GM12878 (cell line): ENCODE data around the gene OTULINL. TPM values are rescaled to one million over a fixed set of nuclear protein-coding genes. Genes with fewer than 3 reads are reported as not detected.

Source experiments
- ATAC-seq: fragments of 200-7000 bp; cut with Tn5 transposase; 3 replicates; pipeline ENCODE4 v1.9.1; 2020; ENCODE audit warnings: mild to moderate bottlenecking, moderate library complexity
- BruUV-seq: library from RNA; stranded (reverse); fragments of 400-500 nt; replicated peaks from 2 replicates; lab custom pipeline; 2021; lab: Mats Ljungman, UMichigan
- CTCF ChIA-PET: fragments of 300-600 bp; sonication (Branson Sonifier 250); formaldehyde crosslinking; extraction: SDS; loops from one replicate; lab custom pipeline; 2021; ENCODE audit warnings: inconsistent platforms; lab: Yijun Ruan, JAX
- POLR2A ChIA-PET: fragments of 350-600 bp; formaldehyde crosslinking; extraction: SDS; loops from one replicate; lab custom pipeline; 2021; ENCODE audit warnings: inconsistent platforms; lab: Charles Lee
- RAD21 ChIA-PET: fragments of 300-600 bp; sonication (Branson Sonifier 250); formaldehyde crosslinking; loops from one replicate; lab custom pipeline; 2023; ENCODE audit warnings: antibody characterized with exemption; ENCODE audit not compliant: unreplicated experiment; lab: Charles Lee
- SMC1A ChIA-PET: fragments of 300-600 bp; sonication (Branson Sonifier 250); formaldehyde crosslinking; loops from one replicate; lab custom pipeline; 2023; ENCODE audit not compliant: unreplicated experiment, uncharacterized antibody; lab: Charles Lee
- DNase-seq: peaks from one replicate; pipeline ENCODE4 v3.0.0-alpha.2; 2011; ENCODE audit warnings: low read depth, low spot score
- FAIRE-seq: peaks from 3 replicates; lab custom pipeline; 2011; peaks lifted over from hg19 to GRCh38; lab: Jason Lieb, UNC
- H2AFZ ChIP-seq: 2 replicates; pipeline ENCODE4 v1.6.0; 2011; ENCODE audit warnings: low read depth, low read length, control low read depth; ENCODE audit not compliant: control insufficient read depth
- H3K27ac ChIP-seq: 2 replicates; pipeline ENCODE4 v1.5.1; 2011; ENCODE audit warnings: control low read depth; ENCODE audit not compliant: control insufficient read depth, insufficient read depth
- H3K27me3 ChIP-seq, 2 experiments: replicated peaks in 1 of 2; 2 replicates each; pipeline versions ENCODE4 v1.6.0 to v1.6.1; 2011; ENCODE audit warnings: low read length in 1 of 2; ENCODE audit not compliant: control insufficient read depth in 2 of 2, insufficient read depth in 2 of 2
- H3K36me3 ChIP-seq, 2 experiments: 2 replicates each; pipeline ENCODE4 v1.5.1; 2011; ENCODE audit warnings: low read length in 1 of 2; ENCODE audit not compliant: control insufficient read depth in 2 of 2, insufficient read depth in 2 of 2
- H3K4me1 ChIP-seq: 2 replicates; pipeline ENCODE4 v1.6.1; 2011; ENCODE audit warnings: mild to moderate bottlenecking, low read length, moderate library complexity, mixed read lengths; ENCODE audit not compliant: control insufficient read depth, insufficient read depth
- H3K4me2 ChIP-seq: 2 replicates; pipeline ENCODE4 v1.6.0; 2011; ENCODE audit warnings: control low read depth; ENCODE audit not compliant: control insufficient read depth, insufficient read depth
- H3K4me3 ChIP-seq: fragments of 200-600 bp; sonication (generic); 2 replicates; pipeline ENCODE4 v1.5.1; 2016
- H3K79me2 ChIP-seq: 2 replicates; pipeline ENCODE4 v1.6.0; 2011; ENCODE audit warnings: low read length; ENCODE audit not compliant: control insufficient read depth, insufficient read depth
- H3K9ac ChIP-seq: 2 replicates; pipeline ENCODE4 v1.8.0; 2011; ENCODE audit warnings: low read length, control low read depth, mixed read lengths; ENCODE audit not compliant: control insufficient read depth, insufficient read depth
- H3K9me3 ChIP-seq: replicated peaks from 3 replicates; pipeline ENCODE4 v1.5.1; 2011; ENCODE audit warnings: mild to moderate bottlenecking, low read length; ENCODE audit not compliant: control insufficient read depth, insufficient read depth
- H4K20me1 ChIP-seq: 2 replicates; pipeline ENCODE4 v1.6.0; 2011; ENCODE audit not compliant: control insufficient read depth, insufficient read depth
- CHD2 ChIP-seq: IDR thresholded peaks from 2 replicates; pipeline ENCODE4 v1.6.1; 2011; ENCODE audit warnings: low read depth, low read length, improper control_type of control experiment, borderline replicate concordance
- FOXK2 ChIP-seq: fragments of 450-650 bp; IDR thresholded peaks from 2 replicates; pipeline ENCODE4 v1.6.1; 2017; ENCODE audit warnings: mild to moderate bottlenecking, moderate library complexity
- HCFC1 ChIP-seq: fragments of 150-350 bp; IDR thresholded peaks from 2 replicates; pipeline ENCODE4 v1.6.1; 2014; ENCODE audit warnings: low read length
- JUND ChIP-seq: IDR thresholded peaks from 2 replicates; pipeline ENCODE4 v1.6.1; 2012; ENCODE audit warnings: low read depth, mild to moderate bottlenecking, low read length, improper control_type of control experiment, moderate library complexity
- MEF2B ChIP-seq: fragments of 450-650 bp; IDR thresholded peaks from 2 replicates; pipeline ENCODE4 v1.6.1; 2018; ENCODE audit warnings: mild to moderate bottlenecking, moderate library complexity; ENCODE audit not compliant: partially characterized antibody, poor library complexity, severe bottlenecking
- NBN ChIP-seq: fragments of 450-650 bp; IDR thresholded peaks from 2 replicates; pipeline ENCODE4 v1.6.1; 2016
- NFYB ChIP-seq: IDR thresholded peaks from 2 replicates; pipeline ENCODE4 v1.6.1; 2011; ENCODE audit warnings: low read depth, mild to moderate bottlenecking, low read length, improper control_type of control experiment, moderate library complexity; ENCODE audit not compliant: insufficient read depth
- NR2C1 ChIP-seq: fragments of 450-650 bp; IDR thresholded peaks from 2 replicates; pipeline ENCODE4 v1.6.1; 2017; ENCODE audit warnings: antibody characterized with exemption, mild to moderate bottlenecking, moderate library complexity
- PML ChIP-seq: IDR thresholded peaks from 2 replicates; pipeline ENCODE4 v1.6.1; 2012; ENCODE audit warnings: low read length, inconsistent platforms
- SMARCA5 ChIP-seq: fragments of 450-650 bp; IDR thresholded peaks from 2 replicates; pipeline ENCODE4 v1.6.1; 2017; ENCODE audit warnings: mild to moderate bottlenecking
- STAT1 ChIP-seq: fragments of 450-650 bp; conservative IDR thresholded peaks from 2 replicates; pipeline ENCODE4 v1.6.1; 2014; ENCODE audit warnings: antibody characterized with exemption, mild to moderate bottlenecking
- YBX1 ChIP-seq: fragments of 450-650 bp; IDR thresholded peaks from 2 replicates; pipeline ENCODE4 v1.6.1; 2016; ENCODE audit warnings: antibody characterized with exemption
- WGBS: methylation state at CpG from one replicate; pipeline ENCODE4 v1.1.6; 2016; ENCODE audit warnings: low lambda C conversion rate; ENCODE audit not compliant: insufficient replicate concordance, insufficient coverage; ENCODE audit errors: missing lambda C conversion rate; 5-methylcytosine and 5-hydroxymethylcytosine counted together
- in situ Hi-C: fragments of 300-500 bp; cut with MboI; formaldehyde crosslinking; loops from 9 replicates; pipeline ENCODE4 v1.14.3; 2018; ENCODE audit warnings: mixed read lengths
- intact Hi-C: fragments of 100-400 bp; cut with micrococcal nuclease; formaldehyde crosslinking; loops from one replicate; pipeline ENCODE4 v1.14.2; 2022; ENCODE audit not compliant: unreplicated experiment
- polyA plus RNA-seq, 11 experiments: library from polyadenylated mRNA; depleted of rRNA in 4 of 11; unstranded in 6 of 11; stranded (reverse) in 5 of 11; fragments of >200 nt; fragmentation: Nextera tagmentation in 4 of 11; fragmentation: Illumina TruSeq in 1 of 11; extraction: Ambion mirVana in 4 of 11; extraction: Trizol in 1 of 11; gene quantifications; 1 replicate in 1 of 11; 2 replicates in 10 of 11; pipeline versions ENCODE4 v1.2.1 to v1.2.3, GENCODE V29; 2011 to 2016; ENCODE audit warnings: inconsistent platforms in 2 of 11, missing spikeins in 2 of 11, low read depth in 1 of 11
- total RNA-seq, 4 experiments: library from RNA; depleted of rRNA in 3 of 4; stranded (reverse); fragments of >200 nt in 3 of 4; fragmentation: Illumina TruSeq in 1 of 4; extraction: Trizol in 1 of 4; gene quantifications; 2 replicates each; pipeline versions ENCODE4 v1.2.1 to v1.2.3, GENCODE V29; 2013 to 2021
- TF ChIP-seq, protein P1 (sequence below): fragments of 450-650 bp; IDR thresholded peaks from 2 replicates; pipeline ENCODE4 v1.6.1; 2017; ENCODE audit warnings: mild to moderate bottlenecking
- TF ChIP-seq, protein P2 (sequence below): IDR thresholded peaks from 2 replicates; pipeline ENCODE4 v1.6.1; 2012; ENCODE audit warnings: low read depth, low read length, improper control_type of control experiment
- TF ChIP-seq, protein P3 (sequence below): fragments of 450-650 bp; conservative IDR thresholded peaks from 2 replicates; pipeline ENCODE4 v1.6.1; 2017; ENCODE audit warnings: mild to moderate bottlenecking, moderate library complexity

Gene OTULINL
- total and polyA plus RNA-seq, 10 of the 15 experiments (the other 5 are each of a cell fraction or from before 2014, with no cell fraction given), result 0.60 to 4.7 (median 1.8) TPM

DNA sequence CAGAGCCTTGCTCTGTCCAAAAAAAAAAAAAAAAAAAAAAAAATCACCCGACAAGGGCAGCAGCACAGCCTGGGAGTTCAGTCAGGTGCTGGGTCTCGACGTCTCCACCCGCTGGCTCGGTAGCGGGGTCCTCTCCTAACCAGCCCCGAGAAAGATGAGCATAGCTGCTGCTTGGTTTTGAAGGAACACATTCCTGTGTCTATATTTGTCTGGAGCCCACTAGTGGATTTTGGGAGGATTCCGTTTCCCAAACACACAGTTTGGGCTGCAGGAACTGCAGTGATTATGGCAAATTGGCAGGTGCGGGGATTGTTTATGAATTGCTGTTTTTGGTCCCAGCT, 1.2 kb downstream of the OTULINL start:
- no peaks in the 10 kb centered on the region for H4K20me1 ChIP-seq
- FAIRE-seq (no peak), ATAC-seq (no peak), DNase-seq (no peak)
- no peak overlapping the region for H2AFZ ChIP-seq
- SMC1A ChIA-PET, result no interaction called here
- no peak overlapping the region for H3K9ac ChIP-seq
- BruUV-seq, result no TSS peak
- TF ChIP-seq PML (no peak), SMARCA5 (no peak), JUND (no peak), NR2C1 (no peak), CHD2 (no peak), FOXK2 (no peak), HCFC1 (no peak), MEF2B (no peak), NFYB (no peak), YBX1 (no peak), STAT1 (no peak), NBN (no peak)
- TF ChIP-seq, protein P1, sequence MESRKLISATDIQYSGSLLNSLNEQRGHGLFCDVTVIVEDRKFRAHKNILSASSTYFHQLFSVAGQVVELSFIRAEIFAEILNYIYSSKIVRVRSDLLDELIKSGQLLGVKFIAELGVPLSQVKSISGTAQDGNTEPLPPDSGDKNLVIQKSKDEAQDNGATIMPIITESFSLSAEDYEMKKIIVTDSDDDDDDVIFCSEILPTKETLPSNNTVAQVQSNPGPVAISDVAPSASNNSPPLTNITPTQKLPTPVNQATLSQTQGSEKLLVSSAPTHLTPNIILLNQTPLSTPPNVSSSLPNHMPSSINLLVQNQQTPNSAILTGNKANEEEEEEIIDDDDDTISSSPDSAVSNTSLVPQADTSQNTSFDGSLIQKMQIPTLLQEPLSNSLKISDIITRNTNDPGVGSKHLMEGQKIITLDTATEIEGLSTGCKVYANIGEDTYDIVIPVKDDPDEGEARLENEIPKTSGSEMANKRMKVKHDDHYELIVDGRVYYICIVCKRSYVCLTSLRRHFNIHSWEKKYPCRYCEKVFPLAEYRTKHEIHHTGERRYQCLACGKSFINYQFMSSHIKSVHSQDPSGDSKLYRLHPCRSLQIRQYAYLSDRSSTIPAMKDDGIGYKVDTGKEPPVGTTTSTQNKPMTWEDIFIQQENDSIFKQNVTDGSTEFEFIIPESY, result no peak
- TF ChIP-seq, protein P2, sequence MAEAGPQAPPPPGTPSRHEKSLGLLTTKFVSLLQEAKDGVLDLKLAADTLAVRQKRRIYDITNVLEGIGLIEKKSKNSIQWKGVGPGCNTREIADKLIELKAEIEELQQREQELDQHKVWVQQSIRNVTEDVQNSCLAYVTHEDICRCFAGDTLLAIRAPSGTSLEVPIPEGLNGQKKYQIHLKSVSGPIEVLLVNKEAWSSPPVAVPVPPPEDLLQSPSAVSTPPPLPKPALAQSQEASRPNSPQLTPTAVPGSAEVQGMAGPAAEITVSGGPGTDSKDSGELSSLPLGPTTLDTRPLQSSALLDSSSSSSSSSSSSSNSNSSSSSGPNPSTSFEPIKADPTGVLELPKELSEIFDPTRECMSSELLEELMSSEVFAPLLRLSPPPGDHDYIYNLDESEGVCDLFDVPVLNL, result no peak
- TF ChIP-seq, protein P3, sequence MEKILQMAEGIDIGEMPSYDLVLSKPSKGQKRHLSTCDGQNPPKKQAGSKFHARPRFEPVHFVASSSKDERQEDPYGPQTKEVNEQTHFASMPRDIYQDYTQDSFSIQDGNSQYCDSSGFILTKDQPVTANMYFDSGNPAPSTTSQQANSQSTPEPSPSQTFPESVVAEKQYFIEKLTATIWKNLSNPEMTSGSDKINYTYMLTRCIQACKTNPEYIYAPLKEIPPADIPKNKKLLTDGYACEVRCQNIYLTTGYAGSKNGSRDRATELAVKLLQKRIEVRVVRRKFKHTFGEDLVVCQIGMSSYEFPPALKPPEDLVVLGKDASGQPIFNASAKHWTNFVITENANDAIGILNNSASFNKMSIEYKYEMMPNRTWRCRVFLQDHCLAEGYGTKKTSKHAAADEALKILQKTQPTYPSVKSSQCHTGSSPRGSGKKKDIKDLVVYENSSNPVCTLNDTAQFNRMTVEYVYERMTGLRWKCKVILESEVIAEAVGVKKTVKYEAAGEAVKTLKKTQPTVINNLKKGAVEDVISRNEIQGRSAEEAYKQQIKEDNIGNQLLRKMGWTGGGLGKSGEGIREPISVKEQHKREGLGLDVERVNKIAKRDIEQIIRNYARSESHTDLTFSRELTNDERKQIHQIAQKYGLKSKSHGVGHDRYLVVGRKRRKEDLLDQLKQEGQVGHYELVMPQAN, result no peak
- no peaks in the 10 kb centered on the region; the same call in 2 of the 3 replicates for H3K9me3 ChIP-seq
- no peaks in the 10 kb centered on the region for H3K79me2 ChIP-seq
- H3K36me3 ChIP-seq, result no peaks in the 10 kb centered on the region
- RAD21 ChIA-PET, result no interaction called here
- in situ Hi-C loops, result no loop called here
- peaks cover 4 to 5% of the 10 kb centered on the region in 2 experiments; a peak in 2 of 4 replicates for H3K27me3 ChIP-seq
- CTCF ChIA-PET, result no interaction called here
- H3K4me3 ChIP-seq, result no peak overlapping the region
- WGBS, result 79% methylated on average over 9 of the region's 9 CpGs
- H3K4me2 ChIP-seq, result peak overlapping the region; percentile 80; the same call in 1 of the 2 replicates
- intact Hi-C loops, result no loop called here
- no peak overlapping the region for H3K27ac ChIP-seq
- POLR2A ChIA-PET, result interaction anchor here (1.0 kb wide), 1 partner anchor 8 kb away, joined by 3 read pairs; no protein-coding TSS in a partner anchor
- H3K4me1 ChIP-seq, result no peaks in the 10 kb centered on the region
